Measurements from ENCODE around the gene SLC25A21. TPM values are rescaled to one million over a fixed set of nuclear protein-coding genes. Genes with fewer than 3 reads are reported as not detected.

Gene SLC25A21
- total and polyA plus RNA-seq, 2 of the 13 experiments (the other 11 are each of a cell fraction or from before 2014, with no cell fraction given): 1.9 to 2.9 TPM

GRCh38 chr14:37035401-37035800 is 137.0 kb downstream of the SLC25A21 start (continued):
- TF ChIP-seq, protein P1, sequence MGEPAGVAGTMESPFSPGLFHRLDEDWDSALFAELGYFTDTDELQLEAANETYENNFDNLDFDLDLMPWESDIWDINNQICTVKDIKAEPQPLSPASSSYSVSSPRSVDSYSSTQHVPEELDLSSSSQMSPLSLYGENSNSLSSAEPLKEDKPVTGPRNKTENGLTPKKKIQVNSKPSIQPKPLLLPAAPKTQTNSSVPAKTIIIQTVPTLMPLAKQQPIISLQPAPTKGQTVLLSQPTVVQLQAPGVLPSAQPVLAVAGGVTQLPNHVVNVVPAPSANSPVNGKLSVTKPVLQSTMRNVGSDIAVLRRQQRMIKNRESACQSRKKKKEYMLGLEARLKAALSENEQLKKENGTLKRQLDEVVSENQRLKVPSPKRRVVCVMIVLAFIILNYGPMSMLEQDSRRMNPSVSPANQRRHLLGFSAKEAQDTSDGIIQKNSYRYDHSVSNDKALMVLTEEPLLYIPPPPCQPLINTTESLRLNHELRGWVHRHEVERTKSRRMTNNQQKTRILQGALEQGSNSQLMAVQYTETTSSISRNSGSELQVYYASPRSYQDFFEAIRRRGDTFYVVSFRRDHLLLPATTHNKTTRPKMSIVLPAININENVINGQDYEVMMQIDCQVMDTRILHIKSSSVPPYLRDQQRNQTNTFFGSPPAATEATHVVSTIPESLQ (CRISPR knock-in tag; conservative IDR thresholded peaks at IDR 0.05): no peak
- TF ChIP-seq HIVEP1 (CRISPR knock-in tag; IDR thresholded peaks at IDR 0.05): no peak
- no peak for TF ChIP-seq NFYB (CRISPR knock-in tag; IDR thresholded peaks at IDR 0.05)
- TF ChIP-seq ZNF512 (CRISPR knock-in tag; IDR thresholded peaks at IDR 0.05): no peak

GRCh38 chr14:37034410-37035285 is 137.8 kb downstream of the SLC25A21 start:
- DNase-seq (ENCODE audit: low spot score): no peak
- peaks cover 27% of the 10 kb centered on the region for H3K4me1 ChIP-seq (ENCODE audit: insufficient read depth, low read length)
- H3K27me3 ChIP-seq (ENCODE audit: control insufficient read depth in 1 of 2, insufficient read depth in 2 of 2, low read length in 2 of 2): no peaks in the 10 kb centered on the region
- ChIA-PET CTCF (ENCODE audit: low intra/inter-chr PET ratio, low total read pairs) (no interaction called here), POLR2A (no interaction called here)
- no peak overlapping the region for H3K4me2 ChIP-seq (ENCODE audit: low read depth, low read length)
- no TSS peak for BruUV-seq (replicated peaks)
- no peaks in the 10 kb centered on the region for H3K36me3 ChIP-seq (replicated peaks in 1 of 2; ENCODE audit: control insufficient read depth in 1 of 2, insufficient read depth in 2 of 2, low read length in 2 of 2)
- no peak overlapping the region for H3K4me3 ChIP-seq (replicated peaks in 1 of 3; ENCODE audit: insufficient read depth in 1 of 3, low read depth in 2 of 3, low read length in 3 of 3)
- H3K79me2 ChIP-seq (ENCODE audit: insufficient read depth, low read length): no peaks in the 10 kb centered on the region
- no peak for FAIRE-seq
- H3K27ac ChIP-seq (ENCODE audit: extremely low read length, insufficient read depth, low read length): no peak overlapping the region
- intact Hi-C loops (cut with micrococcal nuclease; ENCODE audit: unreplicated experiment): loop anchor here (5.0 kb wide), 1 partner anchor 387 kb away; no protein-coding TSS in a partner anchor
- no peak overlapping the region for H2AFZ ChIP-seq (ENCODE audit: low read length)
- TF ChIP-seq ARID2 (CRISPR knock-in tag; IDR thresholded peaks at IDR 0.05; ENCODE audit: borderline replicate concordance) (0 out of 2 replicates have a peak, but pooled peaks have one; percentile 41), ZNF30 (CRISPR knock-in tag; IDR thresholded peaks at IDR 0.05) (no peak)
- H4K20me1 ChIP-seq (ENCODE audit: insufficient read depth, low read length): no peaks in the 10 kb centered on the region
- WGBS (ENCODE audit: low lambda C conversion rate): 65% methylated on average over 11 of the region's 11 CpGs
- H3K9ac ChIP-seq (ENCODE audit: insufficient read depth, low read depth, low read length): no peak overlapping the region
- H3K9me3 ChIP-seq (ENCODE audit: low read length): no peaks in the 10 kb centered on the region
- ATAC-seq: no peak
- in situ Hi-C loops (cut with HindIII; ENCODE audit: extremely low pct_ligation_motif_present, low pct_unique_long_range_greater_than_20kb): no loop called here
